ENCODE measurements around the gene KCNS3.

DNA sequence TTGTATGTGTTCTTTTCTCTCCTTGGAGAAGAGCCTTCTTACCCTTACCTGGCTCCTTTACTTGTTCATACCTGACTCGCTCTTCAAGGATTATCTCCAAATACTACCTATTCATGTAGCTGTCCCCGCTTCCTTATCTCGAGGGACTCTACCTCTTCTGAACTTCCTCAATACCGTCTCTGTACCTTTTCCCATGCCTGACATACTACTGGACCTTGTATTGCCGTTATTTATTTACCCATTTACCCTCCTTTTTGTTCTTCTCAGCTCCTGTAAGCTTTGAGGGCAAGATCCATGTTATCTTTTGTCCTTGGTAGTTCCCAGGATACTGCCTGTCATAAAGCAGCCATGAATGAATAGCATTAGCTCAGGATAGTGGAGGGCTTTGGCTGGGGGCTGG, 32.5 kb downstream of the KCNS3 start:
- no peak for TF ChIP-seq POLR2A (IDR thresholded peaks at IDR 0.05; ENCODE audit: low read depth, low read length)
- TF ChIP-seq POLR2AphosphoS5 (IDR thresholded peaks at IDR 0.05; ENCODE audit: low read depth, low read length): no peak
- TF ChIP-seq PAX5 (IDR thresholded peaks at IDR 0.05; ENCODE audit: insufficient read depth, low read length, severe bottlenecking): no peak
- no peak for TF ChIP-seq TAF1 (IDR thresholded peaks at IDR 0.05; ENCODE audit: low read depth, low read length)

Measured in GM12891 (cell line).